ENCODE data around the gene PRH1. TPM values are rescaled to one million over a fixed set of nuclear protein-coding genes. Genes with fewer than 3 reads are reported as not detected.

Gene PRH1
- polyA plus RNA-seq, 1 donor (not counting 4 experiments of a cell fraction or from before 2014, with no cell fraction given) = 4.9 TPM

GRCh38 chr12:10896854-10897253 is 12.8 kb upstream of the PRH1 start:
- H3K4me1 ChIP-seq (ENCODE audit: control insufficient read depth, extremely low read depth, insufficient read depth, low read length) = peaks cover 3% of the 10 kb centered on the region
- DNase-seq (ENCODE audit: low read depth, low spot score) = no peak
- no peak for FAIRE-seq
- dilution Hi-C loops (cut with MboI; ENCODE audit: extremely low pct_ligation_motif_present, low sequenced_read_pairs) = no loop called here
- no peak overlapping the region for H3K4me2 ChIP-seq (ENCODE audit: control insufficient read depth, extremely low read depth, insufficient read depth, low read depth, low read length)
- no peaks in the 10 kb centered on the region for H3K27me3 ChIP-seq (ENCODE audit: control insufficient read depth, extremely low read depth, insufficient read depth, low read length)
- H4K20me1 ChIP-seq (ENCODE audit: control insufficient read depth, extremely low read depth, insufficient read depth, low read length) = no peaks in the 10 kb centered on the region
- H3K9me3 ChIP-seq (ENCODE audit: control insufficient read depth, low read depth, low read length) = no peaks in the 10 kb centered on the region
- H3K27ac ChIP-seq (ENCODE audit: control insufficient read depth, insufficient read depth, low read length) = no peak overlapping the region
- H2AFZ ChIP-seq (ENCODE audit: control insufficient read depth, low read length) = no peak overlapping the region
- no peak overlapping the region for H3K4me3 ChIP-seq (ENCODE audit: control insufficient read depth in 2 of 3, extremely low read depth in 1 of 3, insufficient read depth in 2 of 3, low read depth in 1 of 3, low read length in 3 of 3)
- no peaks in the 10 kb centered on the region for H3K9me1 ChIP-seq (ENCODE audit: control insufficient read depth, extremely low read depth, insufficient read depth, low read length)
- H3K79me2 ChIP-seq (ENCODE audit: control insufficient read depth, insufficient read depth, low read length) = no peaks in the 10 kb centered on the region
- no peak overlapping the region for H3K9ac ChIP-seq (ENCODE audit: control insufficient read depth, extremely low read depth, insufficient read depth, low read length)
- TF ChIP-seq EZH2 (IDR thresholded peaks at IDR 0.05; ENCODE audit: low read length) (no peak), CTCF (optimal IDR thresholded peaks at IDR 0.05 in 1 of 3, IDR thresholded peaks at IDR 0.05 in 1 of 3, conservative IDR thresholded peaks at IDR 0.05 in 1 of 3; ENCODE audit: extremely low read depth in 1 of 3, insufficient read depth in 2 of 3, low read length in 3 of 3) (no peak)
- no peaks in the 10 kb centered on the region for H3K36me3 ChIP-seq (ENCODE audit: control insufficient read depth in 2 of 2, extremely low read depth in 1 of 2, insufficient read depth in 2 of 2, low read length in 2 of 2)

GRCh38 chr12:10891937-10892336 is 7.9 kb upstream of the PRH1 start:
- Histone ChIP-seq H3K36me3 (ENCODE audit: control insufficient read depth in 2 of 2, extremely low read depth in 1 of 2, insufficient read depth in 2 of 2, low read length in 2 of 2) (no peaks in the 10 kb centered on the region), H3K9me1 (ENCODE audit: control insufficient read depth, extremely low read depth, insufficient read depth, low read length) (no peaks in the 10 kb centered on the region), H2AFZ (ENCODE audit: control insufficient read depth, low read length) (no peak overlapping the region), H4K20me1 (ENCODE audit: control insufficient read depth, extremely low read depth, insufficient read depth, low read length) (no peaks in the 10 kb centered on the region), H3K9me3 (ENCODE audit: control insufficient read depth, low read depth, low read length) (no peaks in the 10 kb centered on the region), H3K4me2 (ENCODE audit: control insufficient read depth, extremely low read depth, insufficient read depth, low read depth, low read length) (no peak overlapping the region), H3K4me3 (ENCODE audit: control insufficient read depth in 2 of 3, extremely low read depth in 1 of 3, insufficient read depth in 2 of 3, low read depth in 1 of 3, low read length in 3 of 3) (no peak overlapping the region), H3K79me2 (ENCODE audit: control insufficient read depth, insufficient read depth, low read length) (no peaks in the 10 kb centered on the region), H3K27ac (ENCODE audit: control insufficient read depth, insufficient read depth, low read length) (no peak overlapping the region), H3K9ac (ENCODE audit: control insufficient read depth, extremely low read depth, insufficient read depth, low read length) (no peak overlapping the region), H3K27me3 (ENCODE audit: control insufficient read depth, extremely low read depth, insufficient read depth, low read length) (no peaks in the 10 kb centered on the region), H3K4me1 (ENCODE audit: control insufficient read depth, extremely low read depth, insufficient read depth, low read length) (no peaks in the 10 kb centered on the region)
- DNase-seq (ENCODE audit: low read depth, low spot score) (no peak), FAIRE-seq (no peak)
- dilution Hi-C loops (cut with MboI; ENCODE audit: extremely low pct_ligation_motif_present, low sequenced_read_pairs) = no loop called here
- TF ChIP-seq EZH2 (IDR thresholded peaks at IDR 0.05; ENCODE audit: low read length) (no peak), CTCF (optimal IDR thresholded peaks at IDR 0.05 in 1 of 3, IDR thresholded peaks at IDR 0.05 in 1 of 3, conservative IDR thresholded peaks at IDR 0.05 in 1 of 3; ENCODE audit: extremely low read depth in 1 of 3, insufficient read depth in 2 of 3, low read length in 3 of 3) (no peak)
